HG03575 (cell line): ENCODE results near the gene MOB3B.

ENCODE experiments used
- ATAC-seq: cut with Tn5 transposase; IDR thresholded peaks from one replicate; pipeline ENCODE4 v1.9.1; 2021; ENCODE audit not compliant: unreplicated experiment, insufficient number of reproducible peaks, low FRiP score; ENCODE audit errors: extremely low read depth

MOB3B gene

GRCh38 chr9:27412081-27412480 lies 117.5 kb downstream of the MOB3B start:
- no peak for ATAC-seq

- ATAC-seq = no peak
Observed at GRCh38 chr9:27408482-27408881, 121.1 kb downstream of the MOB3B start.

GRCh38 chr9:27408001-27408400 lies 121.6 kb downstream of the MOB3B start:
- no peak for ATAC-seq

- ATAC-seq = no peak
Observed at GRCh38 chr9:27407491-27407890, 122.1 kb downstream of the MOB3B start.

GRCh38 chr9:27404661-27405060 lies 125.0 kb downstream of the MOB3B start:
- no peak for ATAC-seq

GRCh38 chr9:27402626-27403025 lies 127.0 kb downstream of the MOB3B start:
- ATAC-seq = no peak

- no peak for ATAC-seq
Observed at GRCh38 chr9:27400334-27400880, 129.2 kb downstream of the MOB3B start.

- ATAC-seq = no peak
Observed at GRCh38 chr9:27398982-27399653, 130.5 kb downstream of the MOB3B start.

GRCh38 chr9:27396495-27396894 lies 133.1 kb downstream of the MOB3B start:
- ATAC-seq = no peak

- no peak for ATAC-seq
Observed at GRCh38 chr9:27395484-27395921, 134.1 kb downstream of the MOB3B start.

GRCh38 chr9:27394826-27395201 lies 134.8 kb downstream of the MOB3B start:
- no peak for ATAC-seq

GRCh38 chr9:27394154-27394825 lies 135.3 kb downstream of the MOB3B start:
- ATAC-seq = no peak

- no peak for ATAC-seq
Observed at GRCh38 chr9:27393054-27393846, 136.4 kb downstream of the MOB3B start.

- no peak for ATAC-seq
Observed at GRCh38 chr9:27392451-27392850, 137.2 kb downstream of the MOB3B start.

- no peak for ATAC-seq
Observed at GRCh38 chr9:27391040-27391895, 138.3 kb downstream of the MOB3B start.

- no peak for ATAC-seq
Observed at GRCh38 chr9:27388150-27388549, 141.5 kb downstream of the MOB3B start.

- ATAC-seq = no peak
Observed at GRCh38 chr9:27387722-27388121, 141.9 kb downstream of the MOB3B start.

- no peak for ATAC-seq
Observed at GRCh38 chr9:27386571-27387091, 143.0 kb downstream of the MOB3B start.
